Daoy (cell line): ENCODE data around the gene HEG1. TPM values are rescaled to one million over a fixed set of nuclear protein-coding genes. Genes with fewer than 3 reads are reported as not detected.
"Not testable (repeated sequence)": the region's sequence is repeated elsewhere in the genome, so short reads cannot be mapped to it uniquely, and the experiment has no call there.

ENCODE experiments used
- DNase-seq: peaks from one replicate; pipeline ENCODE4 v3.0.0-alpha.2; 2015; ENCODE audit warnings: low read depth
- total RNA-seq: library from RNA; depleted of rRNA; stranded (reverse); fragments of >200 nt; shearing (Covaris generic); gene quantifications from 2 replicates; pipeline ENCODE4 v1.2.3, GENCODE V29; 2014; rRNA removed

Gene HEG1, protein sequence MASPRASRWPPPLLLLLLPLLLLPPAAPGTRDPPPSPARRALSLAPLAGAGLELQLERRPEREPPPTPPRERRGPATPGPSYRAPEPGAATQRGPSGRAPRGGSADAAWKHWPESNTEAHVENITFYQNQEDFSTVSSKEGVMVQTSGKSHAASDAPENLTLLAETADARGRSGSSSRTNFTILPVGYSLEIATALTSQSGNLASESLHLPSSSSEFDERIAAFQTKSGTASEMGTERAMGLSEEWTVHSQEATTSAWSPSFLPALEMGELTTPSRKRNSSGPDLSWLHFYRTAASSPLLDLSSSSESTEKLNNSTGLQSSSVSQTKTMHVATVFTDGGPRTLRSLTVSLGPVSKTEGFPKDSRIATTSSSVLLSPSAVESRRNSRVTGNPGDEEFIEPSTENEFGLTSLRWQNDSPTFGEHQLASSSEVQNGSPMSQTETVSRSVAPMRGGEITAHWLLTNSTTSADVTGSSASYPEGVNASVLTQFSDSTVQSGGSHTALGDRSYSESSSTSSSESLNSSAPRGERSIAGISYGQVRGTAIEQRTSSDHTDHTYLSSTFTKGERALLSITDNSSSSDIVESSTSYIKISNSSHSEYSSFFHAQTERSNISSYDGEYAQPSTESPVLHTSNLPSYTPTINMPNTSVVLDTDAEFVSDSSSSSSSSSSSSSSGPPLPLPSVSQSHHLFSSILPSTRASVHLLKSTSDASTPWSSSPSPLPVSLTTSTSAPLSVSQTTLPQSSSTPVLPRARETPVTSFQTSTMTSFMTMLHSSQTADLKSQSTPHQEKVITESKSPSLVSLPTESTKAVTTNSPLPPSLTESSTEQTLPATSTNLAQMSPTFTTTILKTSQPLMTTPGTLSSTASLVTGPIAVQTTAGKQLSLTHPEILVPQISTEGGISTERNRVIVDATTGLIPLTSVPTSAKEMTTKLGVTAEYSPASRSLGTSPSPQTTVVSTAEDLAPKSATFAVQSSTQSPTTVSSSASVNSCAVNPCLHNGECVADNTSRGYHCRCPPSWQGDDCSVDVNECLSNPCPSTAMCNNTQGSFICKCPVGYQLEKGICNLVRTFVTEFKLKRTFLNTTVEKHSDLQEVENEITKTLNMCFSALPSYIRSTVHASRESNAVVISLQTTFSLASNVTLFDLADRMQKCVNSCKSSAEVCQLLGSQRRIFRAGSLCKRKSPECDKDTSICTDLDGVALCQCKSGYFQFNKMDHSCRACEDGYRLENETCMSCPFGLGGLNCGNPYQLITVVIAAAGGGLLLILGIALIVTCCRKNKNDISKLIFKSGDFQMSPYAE (N-terminal part only)
- total RNA-seq: 14.9 and 17.1 TPM in 2 replicates

DNA sequence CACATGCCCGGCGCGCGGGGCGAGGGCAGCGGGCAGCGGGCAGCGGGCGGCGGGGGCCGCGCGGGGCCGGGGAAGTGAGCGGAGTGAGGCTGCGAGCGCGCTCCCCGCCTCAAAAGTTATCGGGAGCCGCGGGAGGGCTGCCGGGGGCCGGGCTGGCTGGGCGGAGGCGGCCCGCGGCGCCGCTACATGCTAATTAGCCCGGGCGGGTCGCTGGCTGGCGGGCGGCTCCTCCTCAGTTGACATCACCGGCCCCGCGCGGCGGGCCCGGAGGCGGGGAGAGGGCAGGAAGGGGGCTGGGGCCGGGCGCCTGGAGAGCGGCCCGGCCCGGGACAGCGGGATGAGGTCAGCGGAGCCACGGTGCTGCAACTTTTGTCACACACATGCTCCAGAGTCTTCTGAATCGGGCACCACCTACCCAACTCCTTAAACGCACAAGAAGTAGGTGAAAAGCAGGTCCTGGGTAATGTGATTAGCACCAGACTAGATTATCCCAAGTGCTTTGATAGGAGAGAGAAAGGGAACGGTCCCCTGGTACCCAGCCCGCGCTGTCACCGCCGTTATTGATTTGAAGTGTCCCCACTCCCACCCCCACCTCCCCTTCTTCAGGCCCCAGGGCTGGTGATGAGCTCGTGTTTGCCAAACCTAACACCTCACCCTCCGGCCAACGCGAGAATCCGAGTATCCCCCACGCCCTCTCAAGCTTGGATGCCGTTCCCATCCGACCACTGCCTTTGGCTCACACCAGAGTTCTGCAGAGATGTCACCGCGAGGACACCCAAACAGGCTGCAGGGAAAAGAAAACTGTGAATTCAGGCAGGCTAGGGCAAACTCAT lies at the start of gene HEG1:
HEG1 (minus strand) TSS at position 85 of the 833 bp plus-strand sequence. CDS start 107 bp downstream, outside the sequence.
- DNase-seq: peak; percentile 90

DNA sequence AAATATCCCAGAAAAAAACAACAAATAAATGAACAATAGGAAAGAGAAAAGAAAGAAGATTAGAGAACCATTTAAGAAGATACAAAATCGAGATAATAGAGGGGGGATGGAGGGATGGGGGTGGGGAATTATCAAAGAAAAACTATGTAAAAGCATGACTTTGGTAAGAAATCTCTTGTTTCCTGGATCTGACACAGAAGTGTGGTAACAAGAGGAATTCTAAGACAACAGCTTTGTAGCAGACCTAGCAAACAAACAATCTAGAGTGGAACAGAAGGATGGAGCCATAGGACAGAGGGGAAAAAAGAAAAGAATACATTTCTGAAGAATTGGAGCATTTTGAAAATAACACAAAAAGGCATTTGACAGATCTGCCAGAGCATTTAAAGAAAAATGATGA lies 49.3 kb upstream of the HEG1 start:
- no peak for DNase-seq

DNA sequence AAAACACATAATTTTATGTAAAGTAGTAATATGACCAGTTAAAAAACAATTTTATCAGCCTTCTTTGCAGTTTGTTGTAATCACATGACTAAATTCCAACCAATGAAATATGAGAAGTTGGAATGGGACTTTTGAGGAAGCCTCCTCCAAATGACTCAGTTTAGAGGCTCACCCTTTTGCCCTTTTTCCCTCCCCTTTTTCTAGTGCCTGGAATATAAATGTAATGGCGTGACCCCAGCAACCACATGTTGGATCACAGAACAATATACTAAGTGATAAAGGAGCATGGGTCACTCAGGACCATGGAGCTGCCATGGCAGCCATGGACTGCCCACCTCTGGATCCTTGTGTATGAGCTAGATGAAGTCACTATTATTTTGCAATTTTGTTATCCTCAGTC lies 48.8 kb upstream of the HEG1 start:
- DNase-seq: no peak

DNA sequence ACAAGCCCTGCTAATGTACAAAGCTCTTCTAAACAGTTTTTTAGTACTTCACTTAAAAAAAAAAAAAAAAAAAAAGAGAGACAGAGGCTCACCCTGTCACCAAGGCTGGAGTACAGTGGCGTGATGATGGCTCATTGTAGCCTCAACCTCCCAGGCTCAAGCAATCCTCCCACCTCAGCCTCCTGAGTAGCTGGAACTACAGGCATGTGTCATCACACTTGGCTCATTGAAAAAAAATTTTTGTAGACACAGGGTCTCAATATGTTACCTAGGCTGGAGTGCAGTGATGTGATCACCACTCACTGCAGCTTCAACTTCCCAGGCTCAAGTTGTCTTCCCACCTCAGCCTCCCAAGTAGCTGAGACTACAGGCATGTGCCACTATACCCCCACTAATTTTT lies 47.6 kb upstream of the HEG1 start:
- no peak for DNase-seq

DNA sequence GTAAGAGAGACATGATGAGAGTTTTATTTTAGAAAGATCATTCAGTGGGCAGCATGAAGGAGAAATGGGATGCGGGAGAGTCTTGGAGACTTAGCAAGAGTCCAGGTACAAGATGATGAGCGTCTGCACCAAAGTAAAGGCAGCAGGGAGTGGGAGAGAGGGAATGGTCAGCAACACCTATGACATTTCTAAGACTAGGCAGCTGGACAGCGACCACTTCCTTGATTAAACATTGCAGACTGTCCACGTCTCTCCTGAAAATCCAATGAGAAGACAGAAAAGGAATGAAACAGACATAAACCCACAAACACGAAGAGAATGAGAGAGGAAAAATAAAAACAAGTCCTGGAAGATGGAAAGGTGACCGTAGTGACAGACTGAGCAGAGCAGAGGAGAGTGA lies 46.7 kb upstream of the HEG1 start:
- DNase-seq: no peak

DNA sequence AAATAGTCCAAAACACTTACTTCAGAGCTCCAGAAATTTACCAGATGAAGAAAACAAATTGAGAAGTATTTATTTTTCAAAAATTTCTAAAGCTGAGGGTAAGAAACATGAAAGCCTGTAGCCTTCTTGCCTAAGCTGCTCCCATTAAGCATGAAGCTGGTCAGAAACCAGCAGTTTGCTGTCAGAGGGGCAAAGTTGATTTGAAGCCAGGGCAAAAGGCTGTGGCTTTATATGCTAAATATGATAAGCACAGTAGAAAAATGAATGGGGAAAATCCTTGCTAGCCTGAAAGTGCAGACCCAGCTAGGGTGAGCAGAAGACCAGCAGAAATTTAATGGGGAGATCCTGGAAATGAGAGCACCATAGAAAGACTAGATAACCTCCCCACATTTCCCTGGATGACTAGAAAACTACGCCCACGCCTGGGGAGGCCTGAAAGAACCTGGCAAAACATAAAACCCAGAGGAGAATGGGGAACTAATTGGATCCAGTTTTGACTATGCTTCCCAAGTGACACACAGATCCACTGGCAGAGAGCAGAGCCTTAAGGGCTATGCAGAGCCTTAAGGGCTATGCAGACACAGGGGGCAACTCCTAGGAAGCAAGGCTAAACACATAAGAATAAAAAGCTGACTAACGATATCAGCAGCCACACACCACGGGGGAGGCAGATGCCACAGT lies 43.0 kb upstream of the HEG1 start:
- DNase-seq: no peak

DNA sequence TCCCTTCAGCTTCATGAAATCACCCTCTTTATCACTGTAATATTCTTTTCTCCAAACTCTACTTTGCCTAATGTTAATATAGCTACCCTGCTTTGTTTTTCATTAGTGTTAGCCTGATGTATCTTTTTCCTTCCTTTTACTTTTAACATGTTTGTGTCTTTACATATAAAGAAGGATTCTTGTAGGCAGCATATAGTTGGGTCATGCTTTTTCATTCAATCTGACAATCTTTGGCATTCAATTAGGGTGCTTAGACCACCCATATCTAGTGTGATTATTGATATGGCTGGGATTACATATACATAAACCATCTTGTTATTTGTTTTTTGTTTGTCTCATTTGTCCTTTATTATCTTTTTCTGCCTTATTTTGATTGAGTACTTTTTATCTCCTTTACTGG lies 34.9 kb upstream of the HEG1 start:
- DNase-seq: no peak

DNA sequence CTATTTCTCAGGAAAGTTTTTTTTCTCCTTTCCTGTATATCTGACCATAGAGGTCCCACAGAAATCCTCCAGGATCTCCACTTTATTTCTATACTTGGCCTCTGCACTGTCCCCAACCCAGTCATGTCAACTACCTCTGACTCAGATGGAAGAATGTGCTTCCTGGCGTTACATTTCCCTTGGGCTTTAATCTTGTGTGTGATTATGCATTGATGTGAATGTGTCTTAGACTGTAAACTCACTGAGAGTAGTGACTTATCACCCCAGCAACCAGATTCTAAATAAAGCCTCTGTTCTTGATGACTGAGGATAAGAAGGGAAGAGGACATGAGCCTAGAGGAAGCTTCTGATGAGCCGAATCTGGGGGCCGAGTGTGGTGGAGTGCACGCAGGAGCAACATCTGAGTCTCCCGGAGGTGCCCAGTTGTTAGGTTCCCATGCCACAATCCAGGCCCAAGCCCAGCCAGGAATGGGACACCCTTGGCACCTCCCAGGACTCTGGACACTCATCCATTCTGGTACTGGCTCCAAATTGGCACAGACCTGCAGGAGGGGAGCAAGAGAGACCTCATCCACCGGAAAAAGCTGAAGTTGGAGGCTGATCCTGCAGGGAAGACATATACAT lies 32.1 kb upstream of the HEG1 start:
- DNase-seq: peak; percentile 53

DNA sequence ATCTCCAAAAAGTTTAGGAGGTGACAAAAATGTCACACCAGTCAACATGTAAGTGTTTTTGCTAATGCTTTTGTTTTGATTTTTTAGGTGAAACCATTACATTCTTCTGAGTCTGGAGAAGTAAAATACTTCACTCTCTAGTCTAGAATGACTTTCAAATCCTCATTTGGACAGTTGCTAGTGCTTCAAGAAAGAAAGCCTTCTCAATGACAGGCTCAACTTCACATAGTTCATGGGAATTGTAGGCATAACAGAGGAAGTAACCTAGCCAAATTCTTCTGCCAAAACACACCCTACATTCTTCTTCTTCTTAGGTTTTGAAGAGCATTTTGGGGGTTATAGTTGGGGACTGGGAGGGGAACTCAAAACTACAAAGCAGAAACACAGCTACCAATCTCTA lies 29.4 kb upstream of the HEG1 start:
- no peak for DNase-seq

DNA sequence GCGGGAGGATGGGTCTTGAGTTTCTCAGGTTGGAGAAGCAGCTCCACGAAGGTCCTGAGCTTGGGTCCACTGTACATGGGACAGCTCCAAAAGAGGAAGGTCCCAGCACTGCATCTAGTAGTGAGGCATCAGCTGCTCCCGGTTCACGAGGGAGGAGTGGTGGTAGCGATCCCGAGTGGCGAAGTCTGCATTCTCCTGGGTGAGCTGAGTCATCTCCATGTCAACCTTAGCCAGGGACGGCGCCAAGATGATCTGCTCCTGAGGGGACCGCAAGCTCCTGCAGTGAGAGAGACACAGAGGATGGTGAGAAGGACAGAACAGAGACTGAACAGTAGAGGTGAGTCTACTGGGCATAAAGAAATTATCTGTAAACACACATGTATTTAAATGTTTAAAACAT lies 28.0 kb upstream of the HEG1 start:
- DNase-seq: peak; percentile 28

DNA sequence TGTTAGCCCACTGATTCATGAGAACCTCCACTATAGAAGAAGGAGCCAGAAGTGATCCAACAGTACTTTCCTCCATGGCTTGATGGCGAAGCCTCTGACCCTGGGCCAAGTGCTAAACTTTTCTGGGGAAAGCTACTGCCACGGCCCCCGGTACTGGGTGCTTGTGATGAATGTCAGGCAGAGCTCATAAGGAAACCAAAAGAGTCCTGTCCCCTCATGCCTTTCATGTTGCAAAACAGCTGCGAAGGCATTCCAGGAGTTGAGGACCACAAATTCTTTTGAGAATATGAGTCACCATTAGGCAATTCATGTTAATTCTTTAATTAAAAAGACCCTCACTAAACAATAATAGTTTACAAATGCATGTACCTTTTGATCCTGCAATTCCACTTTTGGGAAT lies 26.5 kb upstream of the HEG1 start:
- not testable (repeated sequence) for DNase-seq

DNA sequence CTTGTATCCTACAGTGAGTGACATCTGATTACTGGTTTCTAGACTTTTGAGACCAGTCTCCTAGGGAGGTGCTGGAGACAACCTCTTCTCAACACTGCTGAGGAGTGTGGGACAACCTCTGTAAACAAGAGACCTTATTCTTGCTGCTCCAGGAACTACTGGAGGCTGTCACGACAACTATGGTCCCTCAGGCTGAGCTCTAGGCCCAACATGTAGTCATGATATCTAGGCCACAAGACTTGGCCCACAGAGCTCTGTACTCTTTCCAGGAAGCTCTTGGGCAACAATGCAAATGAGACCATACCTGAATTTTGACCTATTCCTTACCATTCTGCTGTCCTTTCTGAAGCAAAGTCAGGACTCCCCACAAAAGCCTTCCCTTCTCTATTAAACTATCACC lies 24.3 kb upstream of the HEG1 start:
- no peak for DNase-seq

DNA sequence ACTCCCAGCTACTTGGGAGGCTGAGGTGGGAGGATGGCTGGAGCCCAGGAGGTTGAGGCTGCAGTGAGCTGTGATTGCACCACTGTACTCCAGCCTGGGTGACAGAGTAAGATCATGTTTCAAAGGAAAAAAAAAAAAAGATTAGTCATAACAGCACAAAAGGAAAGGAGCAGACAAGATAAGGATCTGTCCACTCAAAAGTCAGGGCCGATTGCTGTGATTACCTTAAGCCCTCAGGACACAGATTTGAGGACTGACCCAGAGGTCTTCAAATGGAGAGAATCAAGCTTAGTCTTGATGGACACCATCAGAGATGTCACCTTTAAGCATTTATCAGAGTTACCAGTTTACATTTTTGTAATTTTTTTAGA lies 23.9 kb upstream of the HEG1 start:
- no peak for DNase-seq

DNA sequence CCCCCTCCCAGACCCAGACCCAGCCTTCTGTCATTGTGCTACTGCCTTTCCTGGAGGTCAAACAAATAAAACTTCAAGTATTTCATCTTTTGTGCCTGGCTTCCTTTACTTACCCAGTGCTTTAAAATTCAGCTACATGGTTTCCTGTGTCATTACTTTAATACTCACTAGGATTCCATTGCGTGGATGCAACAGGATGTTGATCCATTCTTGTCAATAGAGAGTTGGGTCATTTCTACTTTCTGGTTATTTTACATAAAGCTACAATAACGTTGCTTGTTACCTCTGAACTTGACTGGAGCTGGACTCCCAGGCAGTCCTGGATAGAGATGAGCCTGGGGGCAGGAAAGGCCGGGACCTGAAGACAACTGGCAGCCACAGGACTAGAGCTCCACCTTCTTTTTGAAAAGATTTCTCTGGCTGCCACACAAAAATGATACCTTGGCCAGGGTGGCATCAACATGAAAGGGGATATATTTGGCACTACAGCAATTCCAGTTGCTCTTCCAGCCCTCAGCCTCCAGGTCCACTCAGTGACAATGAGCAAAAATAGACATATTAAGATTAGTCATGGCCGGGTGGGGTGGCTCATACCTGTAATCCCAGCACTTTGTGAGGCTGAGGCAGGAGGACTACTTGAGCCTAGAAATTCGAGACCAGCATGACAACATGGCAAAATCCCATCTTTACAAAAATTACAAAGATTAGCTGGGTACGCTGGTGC lies 23.3 kb upstream of the HEG1 start:
- no peak for DNase-seq

DNA sequence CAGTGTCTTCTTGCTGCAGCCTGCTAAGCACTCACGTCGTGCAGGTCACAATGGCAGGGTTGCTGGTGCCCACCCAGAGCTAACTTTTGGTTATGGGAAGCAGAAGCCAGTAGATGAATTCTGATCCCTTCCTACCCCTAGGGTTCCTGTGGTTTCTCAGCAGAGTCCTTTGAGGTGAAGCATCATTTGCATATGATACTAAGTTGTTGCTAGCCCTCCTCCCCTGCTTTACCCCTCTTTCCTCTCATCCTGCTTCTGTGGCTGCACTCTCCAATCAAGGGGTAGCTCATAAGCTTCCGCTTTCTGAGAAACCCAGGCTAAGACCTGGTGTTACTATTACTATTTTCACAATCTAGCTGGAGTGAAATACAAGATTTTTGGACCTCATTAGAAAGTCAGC lies 22.1 kb upstream of the HEG1 start:
- no peak for DNase-seq

DNA sequence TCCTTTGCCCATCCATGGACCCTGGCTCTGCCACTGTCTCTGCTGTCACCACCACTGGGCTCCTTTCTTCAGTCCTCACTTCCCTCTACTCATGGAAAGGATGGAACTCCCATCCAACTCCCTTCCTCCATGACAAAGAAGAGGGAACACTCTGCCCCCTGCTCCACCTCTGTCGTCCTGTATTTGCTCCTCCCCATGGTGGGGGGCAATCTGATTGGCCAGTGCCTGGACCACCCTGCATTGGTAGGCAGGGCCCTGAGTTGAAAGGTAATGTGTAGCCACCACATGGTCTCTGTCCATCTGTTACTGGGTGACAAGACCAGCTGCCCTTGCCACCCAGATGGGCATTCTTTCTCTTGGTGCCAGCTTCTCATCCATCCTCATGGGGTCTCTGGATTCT lies 20.7 kb upstream of the HEG1 start:
- no peak for DNase-seq

DNA sequence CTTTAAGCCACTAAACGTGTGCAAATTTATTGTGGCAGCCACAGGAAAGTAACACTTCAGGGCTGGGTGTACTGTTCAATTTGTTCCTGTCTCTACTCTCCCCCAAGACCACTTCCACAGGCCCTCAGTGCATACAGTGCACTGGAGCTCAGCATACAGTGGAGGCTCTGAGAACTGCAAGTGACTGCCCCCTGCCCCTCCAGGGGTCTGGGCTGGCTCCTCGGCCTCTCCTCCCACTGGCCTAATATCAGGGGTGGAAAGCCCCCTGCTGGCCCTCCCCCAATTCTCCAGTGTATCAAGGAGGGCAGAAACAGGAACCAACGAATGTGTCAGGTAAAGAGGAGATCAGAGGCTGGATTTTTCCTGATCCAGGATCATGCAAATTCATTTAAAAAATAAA lies 19.9 kb upstream of the HEG1 start:
- no peak for DNase-seq

DNA sequence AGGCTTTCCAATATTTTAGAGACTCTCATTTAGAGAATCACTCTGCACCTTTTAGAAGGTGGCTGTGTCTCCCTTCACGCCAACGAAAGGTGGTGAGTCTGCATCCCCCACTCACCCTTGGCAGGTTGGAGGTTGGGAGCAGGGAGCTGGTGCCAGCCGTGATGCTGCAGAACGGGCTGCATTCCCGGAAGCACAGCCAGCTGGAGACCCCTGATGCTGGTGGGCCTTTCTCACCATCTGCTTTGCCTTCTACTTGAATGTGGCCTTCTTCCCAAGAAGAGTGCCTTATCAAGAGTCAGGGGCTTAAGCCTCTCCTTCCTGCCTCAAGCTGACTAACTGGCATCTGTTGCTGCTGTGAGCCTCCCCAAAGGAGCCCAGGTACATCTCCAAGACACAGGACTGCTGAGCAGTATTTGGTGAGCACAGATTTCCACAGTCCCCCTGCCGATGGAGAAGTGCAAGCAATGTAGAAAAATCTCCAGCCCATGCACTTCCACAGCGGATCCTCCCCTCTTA lies 17.7 kb upstream of the HEG1 start:
- DNase-seq: no peak

DNA sequence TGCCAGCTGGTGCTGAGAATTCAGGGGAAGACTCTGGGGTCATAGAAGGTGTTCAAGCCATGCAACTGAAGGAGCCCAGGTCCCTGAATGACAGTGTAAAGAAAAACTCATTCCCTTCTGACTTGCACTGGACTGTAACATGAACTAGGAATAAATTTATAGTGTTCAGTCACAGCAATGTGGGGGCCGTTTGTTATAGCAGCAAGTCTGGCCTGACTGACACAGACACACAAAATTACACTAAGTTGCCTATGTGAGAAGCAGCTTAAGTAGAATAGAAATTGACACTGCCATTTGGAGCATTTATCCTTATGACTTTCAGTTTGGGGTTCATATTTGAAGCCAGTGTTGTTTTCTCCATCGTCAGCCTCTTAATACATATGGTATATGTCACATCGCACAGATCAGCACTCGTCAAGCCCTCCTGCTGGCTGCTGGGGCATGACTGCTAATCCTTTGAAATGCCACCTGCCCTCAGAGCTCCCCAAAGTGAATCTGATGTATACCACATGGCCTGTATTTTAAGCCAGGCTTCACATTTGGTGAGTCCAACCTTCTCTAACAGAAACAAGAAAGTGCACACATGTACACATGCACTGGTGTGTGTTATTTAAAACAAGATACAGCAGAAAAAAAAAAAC lies 17.1 kb upstream of the HEG1 start:
- no peak for DNase-seq
